NCI-H2107 treated with DMSO at 0.1 percent for 48 hours (cell line): ENCODE measurements around the gene C2orf49.
"Not testable (repeated sequence)": the region's sequence is repeated elsewhere in the genome, so short reads cannot be mapped to it uniquely, and the experiment has no call there.

Source experiments
- DNase-seq: peaks from one replicate; lab custom pipeline; 2025; ENCODE audit not compliant: unreplicated experiment; lab: John Stamatoyannopoulos, UW

The C2orf49 gene

GRCh38 chr2:105321875-105322646 is 15.3 kb upstream of the C2orf49 start:
- no peak for DNase-seq

- DNase-seq: no peak
Measured at GRCh38 chr2:105323111-105323510, 14.2 kb upstream of the C2orf49 start.

- no peak for DNase-seq
Measured at GRCh38 chr2:105324101-105324500, 13.2 kb upstream of the C2orf49 start.

GRCh38 chr2:105324732-105325131 is 12.6 kb upstream of the C2orf49 start:
- no peak for DNase-seq

- no peak for DNase-seq
Measured at GRCh38 chr2:105325389-105325963, 11.9 kb upstream of the C2orf49 start.

- DNase-seq: not testable (repeated sequence)
Measured at GRCh38 chr2:105327271-105327670, 10.1 kb upstream of the C2orf49 start.

- no peak for DNase-seq
Measured at GRCh38 chr2:105327690-105328089, 9.7 kb upstream of the C2orf49 start.

- peak; percentile 38 for DNase-seq
Measured at GRCh38 chr2:105328281-105329196, 8.8 kb upstream of the C2orf49 start.

GRCh38 chr2:105329197-105329554 is 8.2 kb upstream of the C2orf49 start:
- DNase-seq: peak; percentile 38

GRCh38 chr2:105329561-105330495 is 7.5 kb upstream of the C2orf49 start, which contains the start of gene TGFBRAP1:
Gene TGFBRAP1, minus strand, starts transcription at chr2:105329735. Its CDS starts 21,434 bp downstream, at chr2:105308301.
- no peak for DNase-seq

GRCh38 chr2:105330681-105331375 is 6.5 kb upstream of the C2orf49 start:
- DNase-seq: no peak

GRCh38 chr2:105334211-105334610 is 3.1 kb upstream of the C2orf49 start:
- no peak for DNase-seq

GRCh38 chr2:105335469-105335868 is 1.9 kb upstream of the C2orf49 start:
- DNase-seq: no peak

- DNase-seq: no peak
Measured at GRCh38 chr2:105336786-105337121, 586 bp upstream of the C2orf49 start.

GRCh38 chr2:105338020-105338385 is 663 bp downstream of the C2orf49 start:
- DNase-seq: no peak

GRCh38 chr2:105339414-105339813 is 2.1 kb downstream of the C2orf49 start:
- DNase-seq: no peak

GRCh38 chr2:105344704-105345345 is 7.5 kb downstream of the C2orf49 start:
- DNase-seq: peak; percentile 22

- no peak for DNase-seq
Measured at GRCh38 chr2:105357122-105357521, 19.8 kb downstream of the C2orf49 start.

GRCh38 chr2:105358593-105358992 is 21.3 kb downstream of the C2orf49 start:
- DNase-seq: no peak
